ENCODE data around the gene HOXA1. TPM values are rescaled to one million over a fixed set of nuclear protein-coding genes. Genes with fewer than 3 reads are reported as not detected.

HOXA1 gene
- total RNA-seq, 1 donor from 2014 or later: 0.77 TPM

DNA sequence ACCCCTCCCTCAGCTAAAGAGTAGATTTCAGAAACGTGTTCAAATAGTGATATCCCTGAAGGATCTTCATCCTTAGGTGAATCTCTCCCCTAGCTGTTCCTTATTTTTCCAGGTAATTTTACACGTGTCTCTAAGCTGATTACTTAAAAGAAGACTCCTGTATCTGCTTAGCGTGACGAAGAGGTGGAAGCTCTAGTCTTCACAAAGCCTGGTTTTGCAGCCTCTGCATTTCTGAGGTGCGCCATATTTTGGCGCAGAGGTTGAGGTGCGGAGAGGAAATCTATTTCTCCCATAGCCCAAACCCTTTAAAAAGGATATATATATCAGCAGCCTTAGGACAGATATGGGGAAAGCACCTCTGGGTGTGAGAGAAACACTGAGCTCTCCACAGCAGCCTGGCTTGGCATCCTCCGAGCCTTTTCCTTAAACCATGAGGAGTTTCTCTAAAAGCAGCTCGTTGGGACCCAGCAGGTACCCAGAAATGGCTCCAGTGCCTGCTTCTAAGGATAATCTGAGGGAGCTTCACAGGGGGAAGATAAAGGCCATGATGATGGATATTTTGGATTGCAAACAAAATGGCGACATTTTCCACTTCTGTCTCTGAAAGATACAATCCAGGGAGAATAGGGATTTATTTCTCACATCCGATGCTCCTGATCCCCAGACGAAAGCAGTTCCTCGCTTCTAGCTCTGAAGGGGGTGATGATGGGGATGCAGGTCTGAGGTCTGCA is 9.7 kb upstream of the HOXA1 start:
- peaks cover 45% of the 10 kb centered on the region for H3K4me1 ChIP-seq

DNA sequence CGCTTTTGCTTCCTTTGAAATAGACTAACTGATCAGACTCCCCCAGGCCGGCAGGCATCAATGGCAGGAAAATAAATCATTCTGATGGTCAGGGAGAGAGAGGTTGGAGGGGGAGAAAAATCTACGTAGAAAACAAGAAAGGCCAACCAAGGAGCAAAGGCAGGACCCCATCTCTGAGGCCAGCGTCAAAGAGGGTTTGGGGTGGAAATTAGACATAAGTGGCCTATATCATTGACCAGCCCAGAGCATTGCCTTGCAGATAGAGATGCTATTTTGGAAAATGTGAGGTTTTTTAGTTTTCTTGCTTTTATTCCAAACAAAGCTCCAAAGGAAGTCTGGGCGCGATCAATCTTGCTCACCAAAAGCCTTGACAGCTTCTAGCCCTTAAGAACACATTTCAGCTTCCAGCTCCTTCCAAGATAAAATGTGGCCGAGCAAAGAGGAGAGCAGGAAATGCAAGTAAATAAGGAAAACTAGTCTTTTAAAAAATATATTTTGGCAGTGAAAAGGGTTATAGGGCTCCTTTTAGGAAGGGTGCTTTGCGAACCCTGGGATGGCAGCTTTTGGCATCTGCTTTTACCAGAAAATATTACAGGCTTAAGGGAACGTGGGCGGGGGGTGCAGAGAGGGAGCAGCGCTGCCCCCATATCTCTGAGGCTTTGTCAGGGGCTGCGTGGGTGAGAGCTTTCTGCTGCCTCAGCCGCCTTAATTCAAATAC is 8.7 kb upstream of the HOXA1 start:
- Histone ChIP-seq H3K36me3 (peaks cover 18% of the 10 kb centered on the region), H3K4me1 (peaks cover 50% of the 10 kb centered on the region), H3K27ac (peak overlapping the region; percentile 94), H3K27me3 (ENCODE audit: low read depth) (peaks cover 62% of the 10 kb centered on the region), H3K4me3 (peak overlapping the region; percentile 58), H3K9me3 (no peaks in the 10 kb centered on the region)
- TF ChIP-seq, protein P1, sequence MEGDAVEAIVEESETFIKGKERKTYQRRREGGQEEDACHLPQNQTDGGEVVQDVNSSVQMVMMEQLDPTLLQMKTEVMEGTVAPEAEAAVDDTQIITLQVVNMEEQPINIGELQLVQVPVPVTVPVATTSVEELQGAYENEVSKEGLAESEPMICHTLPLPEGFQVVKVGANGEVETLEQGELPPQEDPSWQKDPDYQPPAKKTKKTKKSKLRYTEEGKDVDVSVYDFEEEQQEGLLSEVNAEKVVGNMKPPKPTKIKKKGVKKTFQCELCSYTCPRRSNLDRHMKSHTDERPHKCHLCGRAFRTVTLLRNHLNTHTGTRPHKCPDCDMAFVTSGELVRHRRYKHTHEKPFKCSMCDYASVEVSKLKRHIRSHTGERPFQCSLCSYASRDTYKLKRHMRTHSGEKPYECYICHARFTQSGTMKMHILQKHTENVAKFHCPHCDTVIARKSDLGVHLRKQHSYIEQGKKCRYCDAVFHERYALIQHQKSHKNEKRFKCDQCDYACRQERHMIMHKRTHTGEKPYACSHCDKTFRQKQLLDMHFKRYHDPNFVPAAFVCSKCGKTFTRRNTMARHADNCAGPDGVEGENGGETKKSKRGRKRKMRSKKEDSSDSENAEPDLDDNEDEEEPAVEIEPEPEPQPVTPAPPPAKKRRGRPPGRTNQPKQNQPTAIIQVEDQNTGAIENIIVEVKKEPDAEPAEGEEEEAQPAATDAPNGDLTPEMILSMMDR (IDR thresholded peaks at IDR 0.05): no peak
- DNase-seq: no peak
- intact Hi-C loops (cut with DNase I): no loop called here
- no peak for ATAC-seq

More for the DNA sequence above, 9.7 kb upstream of the HOXA1 start:
- Histone ChIP-seq H3K4me3 (peak overlapping the region; percentile 18), H3K27ac (peak overlapping the region; percentile 94), H3K9me3 (no peaks in the 10 kb centered on the region), H3K27me3 (ENCODE audit: low read depth) (peaks cover 62% of the 10 kb centered on the region), H3K36me3 (peaks cover 9% of the 10 kb centered on the region)
- DNase-seq: no peak
- TF ChIP-seq, protein P1 (IDR thresholded peaks at IDR 0.05): no peak
- ATAC-seq: no peak
- intact Hi-C loops (cut with DNase I): no loop called here

DNA sequence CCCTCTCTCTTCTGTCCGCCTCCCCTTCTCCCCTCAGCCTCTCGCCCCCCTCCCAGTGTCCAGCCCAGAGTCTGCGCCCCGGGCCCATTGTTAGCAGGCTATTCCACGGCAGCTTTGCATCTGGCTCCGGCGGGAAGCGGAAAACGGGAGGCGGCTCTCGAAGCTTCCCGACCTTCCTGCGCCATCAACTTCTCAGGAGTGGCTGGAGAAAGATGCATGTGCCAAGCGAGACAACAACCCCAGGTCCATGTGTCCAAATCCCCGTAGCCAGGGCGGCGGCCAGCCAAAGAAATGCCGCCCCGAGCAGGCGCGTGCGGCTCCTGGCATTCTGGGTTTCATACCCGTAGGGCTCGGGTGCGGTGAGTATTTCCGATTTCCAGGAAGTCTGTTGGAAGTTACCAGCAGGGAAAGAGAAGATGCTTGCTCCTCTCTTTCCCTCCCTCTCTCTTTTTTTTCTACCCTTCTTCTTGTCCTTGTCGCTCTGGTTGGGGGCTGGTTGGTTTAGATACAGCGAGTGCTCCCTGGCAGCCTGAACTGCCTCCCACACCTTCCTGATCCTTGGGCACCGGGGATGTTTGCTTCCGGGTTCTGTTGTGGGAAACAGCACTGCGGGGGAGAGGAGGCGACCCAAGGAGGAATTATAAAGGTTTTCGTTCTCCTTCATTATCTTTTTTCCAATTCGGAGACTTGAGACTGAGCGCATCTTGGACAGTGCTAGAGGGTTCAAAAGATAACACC is 7.9 kb upstream of the HOXA1 start:
- H3K27ac ChIP-seq: peak overlapping the region; percentile 94
- DNase-seq: no peak
- TF ChIP-seq, protein P1 (IDR thresholded peaks at IDR 0.05): no peak
- H3K36me3 ChIP-seq: peaks cover 18% of the 10 kb centered on the region
- no peaks in the 10 kb centered on the region for H3K9me3 ChIP-seq
- H3K27me3 ChIP-seq (ENCODE audit: low read depth): peaks cover 66% of the 10 kb centered on the region
- intact Hi-C loops (cut with DNase I): no loop called here
- ATAC-seq: no peak
- peak overlapping the region; percentile 58 for H3K4me3 ChIP-seq
- peaks cover 44% of the 10 kb centered on the region for H3K4me1 ChIP-seq

DNA sequence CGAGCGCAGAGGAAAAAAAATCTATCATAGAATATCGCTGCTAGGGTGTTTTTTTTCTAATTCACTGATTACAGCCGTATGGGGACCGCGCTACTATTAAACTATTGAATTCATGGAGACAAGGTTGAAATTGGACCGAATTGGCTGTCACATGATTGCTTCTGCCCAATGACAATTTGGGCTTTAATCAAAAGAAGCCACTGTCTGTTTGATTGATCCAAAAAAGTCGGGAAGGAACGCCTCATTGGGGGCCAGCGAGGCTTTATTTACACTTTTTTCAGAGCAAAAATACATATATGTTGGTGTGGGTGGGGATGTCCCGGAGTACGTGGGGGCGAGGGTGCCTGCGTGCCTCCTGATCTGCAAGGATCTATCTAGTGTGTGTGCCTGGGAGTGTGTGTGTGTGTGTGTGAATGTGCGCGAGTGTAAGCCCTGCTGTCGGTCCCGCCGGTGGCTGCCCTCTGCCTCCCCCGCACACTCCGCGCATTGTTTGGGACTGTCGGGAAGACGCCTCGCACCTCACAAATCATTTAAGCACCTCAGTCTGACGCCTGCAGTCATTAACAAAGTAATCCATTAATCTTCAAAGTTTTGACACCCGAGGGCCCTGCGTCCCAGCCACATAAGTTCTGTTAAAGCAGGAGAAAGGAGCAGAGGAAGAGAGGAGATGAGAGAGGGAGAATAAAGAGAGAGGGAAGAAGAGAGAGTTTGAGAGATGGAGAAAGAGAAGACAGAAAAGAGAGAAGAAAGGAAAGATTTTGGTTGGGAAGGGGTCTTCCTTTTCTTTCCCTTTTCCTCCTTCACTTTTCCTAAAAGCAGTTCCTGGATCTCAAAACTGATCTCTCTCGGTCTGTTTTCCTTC is 7.0 kb upstream of the HOXA1 start, which contains the start of gene HOXA2:
HOXA2 (minus strand) TSS at position 103 of the 862 bp plus-strand sequence. CDS start 183 bp downstream, outside the sequence.
- Histone ChIP-seq H3K4me3 (peak within 1 kb of the TSS; percentile 58), H3K4me1 (peaks cover 49% of the 10 kb centered on the region), H3K36me3 (peaks cover 18% of the 10 kb centered on the region), H3K27me3 (ENCODE audit: low read depth) (peaks cover 70% of the 10 kb centered on the region), H3K9me3 (no peaks in the 10 kb centered on the region), H3K27ac (peak within 1 kb of the TSS; percentile 94)
- DNase-seq: peak; percentile 48
- peak; percentile 34 to 41 for ATAC-seq
- intact Hi-C loops (cut with DNase I): no loop called here
- TF ChIP-seq, protein P1 (IDR thresholded peaks at IDR 0.05): no peak
